ENCODE measurements around the gene UBE2L5. TPM values are rescaled to one million over a fixed set of nuclear protein-coding genes. Genes with fewer than 3 reads are reported as not detected.

Gene UBE2L5
- total and polyA plus RNA-seq, 2 of the 8 experiments (the other 6 are each of a cell fraction or from before 2014, with no cell fraction given) = not detected

DNA sequence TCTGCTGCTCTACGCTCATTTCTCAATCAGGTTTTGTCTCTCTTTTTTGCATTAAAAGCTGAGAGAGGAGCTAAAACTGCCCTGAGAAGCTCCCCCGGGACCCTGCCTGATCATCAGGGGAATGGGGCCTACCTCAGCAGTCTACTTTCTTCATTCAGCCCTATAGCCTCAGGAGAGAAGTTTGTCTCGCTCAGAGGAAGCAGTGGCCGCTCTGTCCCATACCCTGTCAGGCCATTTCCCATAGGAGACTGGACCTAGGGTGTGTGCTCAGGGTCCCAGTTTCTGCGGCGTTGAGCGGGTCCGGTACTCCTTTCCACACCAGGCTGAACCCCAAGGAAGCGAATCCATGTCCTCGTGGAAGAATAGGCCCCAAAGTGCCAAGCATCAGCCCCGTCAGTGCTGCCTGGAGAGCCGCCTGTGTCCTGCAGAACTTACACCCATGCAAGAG, 21.7 kb downstream of the UBE2L5 start:
- Histone ChIP-seq H3K27ac (ENCODE audit: low read depth, low read length) (no peak overlapping the region), H3K9ac (replicated peaks in 1 of 4; ENCODE audit: extremely low read depth in 1 of 4, low read depth in 3 of 4, low read length in 3 of 4) (no peak overlapping the region), H2BK20ac (ENCODE audit: low read length) (peak overlapping the region; percentile 93), H2AK5ac (ENCODE audit: low read depth, low read length) (no peak overlapping the region), H3K4me2 (ENCODE audit: insufficient read depth in 1 of 2, low read depth in 2 of 2, low read length in 2 of 2) (no peak overlapping the region), H3K18ac (ENCODE audit: extremely low read depth, low read length) (peak overlapping the region; percentile 39; the same call in 1 of the 2 replicates), H2BK15ac (ENCODE audit: low read length) (peak overlapping the region; percentile 92), H3K36me3 (ENCODE audit: control insufficient read depth in 2 of 4, insufficient read depth in 4 of 4, low read length in 3 of 4) (no peaks in the 10 kb centered on the region), H3K4ac (replicated peaks; ENCODE audit: insufficient read length, low read depth, low read length) (no peak overlapping the region), H3K27me3 (replicated peaks in 1 of 4; ENCODE audit: control insufficient read depth in 3 of 4, extremely low read depth in 1 of 4, insufficient read depth in 3 of 4, low read length in 3 of 4) (no peaks in the 10 kb centered on the region; a peak in 1 of 7 replicates), H4K20me1 (replicated peaks in 1 of 2; ENCODE audit: control insufficient read depth in 1 of 2, insufficient read depth in 2 of 2, low read length in 2 of 2) (no peaks in the 10 kb centered on the region), H4K8ac (ENCODE audit: extremely low read depth, insufficient read depth, low read length) (no peak overlapping the region), H3K9me3 (ENCODE audit: insufficient read depth in 2 of 2, low read depth in 1 of 2, low read length in 1 of 2) (no peaks in the 10 kb centered on the region), H4K91ac (replicated peaks; ENCODE audit: insufficient read length, low read length) (no peak overlapping the region), H3K4me1 (replicated peaks in 1 of 4; ENCODE audit: control insufficient read depth in 3 of 4, insufficient read depth in 4 of 4, low read length in 3 of 4) (peaks cover 0 to 10% (median 7%) of the 10 kb centered on the region in 4 experiments; a peak in 6 of 7 replicates), H2BK12ac (ENCODE audit: low read depth, low read length) (peak overlapping the region; percentile 89; the same call in 1 of the 2 replicates), H2AFZ (ENCODE audit: low read length) (peak overlapping the region; percentile 43; the same call in 1 of the 2 replicates), H3K79me1 (ENCODE audit: low read depth, low read length) (no peaks in the 10 kb centered on the region), H3K23ac (ENCODE audit: insufficient read length) (no peak overlapping the region), H3K79me2 (ENCODE audit: control insufficient read depth in 1 of 2, insufficient read depth in 2 of 2, low read length in 2 of 2) (no peaks in the 10 kb centered on the region), H3K4me3 (ENCODE audit: extremely low read depth in 1 of 4, insufficient read depth in 2 of 4, low read depth in 3 of 4, low read length in 4 of 4) (no peak overlapping the region; a peak in 1 of 8 replicates), H4K5ac (ENCODE audit: insufficient read length, low read depth, low read length) (no peak overlapping the region), H3K23me2 (ENCODE audit: low read depth, low read length) (peaks cover 4% of the 10 kb centered on the region; the same call in 1 of the 2 replicates), H2BK120ac (replicated peaks; ENCODE audit: low read depth, low read length) (no peak overlapping the region), H2BK5ac (ENCODE audit: low read depth, low read length) (no peak overlapping the region), H3K56ac (replicated peaks; ENCODE audit: insufficient read length, low read depth, low read length) (no peak overlapping the region), H3K14ac (ENCODE audit: insufficient read length) (no peak overlapping the region)
- CTCF ChIA-PET (ENCODE audit: partially characterized antibody) = interaction anchor here (0.6 to 2.1 kb wide), 7 partner anchors 13 to 929 kb away, joined by 3 to 5 read pairs (median 4); no protein-coding TSS in a partner anchor
- WGBS, 2 experiments (ENCODE audit: extremely low coverage in 1 of 2, insufficient coverage in 1 of 2, insufficient read length in 1 of 2, insufficient replicate concordance in 2 of 2, low coverage in 1 of 2, low lambda C conversion rate in 2 of 2, missing lambda C conversion rate in 1 of 2) = 93% methylated on average over 12 of the region's 12 CpGs; no CpG with 5 or more reads in 1 of the 2 experiments
- no peak for FAIRE-seq
- TF ChIP-seq RBBP5 (IDR thresholded peaks at IDR 0.05; ENCODE audit: borderline replicate concordance, low read depth, low read length) = no peak
- no peak for TF ChIP-seq KDM5A (IDR thresholded peaks at IDR 0.05; ENCODE audit: low read length)
- TF ChIP-seq SP1 (IDR thresholded peaks at IDR 0.05; ENCODE audit: low read depth, low read length) = no peak
- DNase-seq (ENCODE audit: low read depth in 1 of 2, low spot score in 2 of 2) = no peak
- POLR2A ChIA-PET (ENCODE audit: partially characterized antibody) = interaction anchor here (2.2 to 2.5 kb wide), 2 partner anchors 14 to 21 kb away, joined by 6 to 7 read pairs; partner anchors contain the start of gene HMGB1

All from H1 (cell line).